Fibroblast of gingiva (primary cell): ENCODE data around the gene USP10.
"Not testable (repeated sequence)": the region's sequence is repeated elsewhere in the genome, so short reads cannot be mapped to it uniquely, and the experiment has no call there.

Experiments used
- DNase-seq: peaks from one replicate; pipeline ENCODE4 v3.0.0-alpha.2; 2011; ENCODE audit warnings: low read depth

USP10 gene

GRCh38 chr16:84673203-84673535, 26.6 kb upstream of the USP10 start:
- DNase-seq: no peak

GRCh38 chr16:84673561-84673960, 26.2 kb upstream of the USP10 start:
- DNase-seq: no peak

DNA sequence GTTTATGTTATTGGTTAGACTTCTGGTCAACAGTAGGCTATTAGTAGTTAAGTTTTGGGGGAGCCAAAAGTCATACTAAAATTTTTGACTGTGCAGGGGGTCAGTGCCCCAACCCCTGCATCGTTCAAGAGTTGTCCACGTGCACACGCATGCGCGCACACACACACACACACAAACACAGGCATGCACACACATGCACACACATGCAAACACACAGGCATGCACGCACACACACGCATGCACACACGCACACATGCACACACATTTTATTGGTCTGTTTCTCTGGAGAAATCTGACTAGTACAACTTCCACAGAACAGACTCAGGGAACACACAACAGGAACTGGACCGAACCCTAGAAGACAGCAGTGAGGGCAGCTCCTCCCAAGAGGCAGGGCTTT, 24.4 kb upstream of the USP10 start:
- no peak for DNase-seq

GRCh38 chr16:84675884-84676283, 23.9 kb upstream of the USP10 start:
- DNase-seq: no peak

GRCh38 chr16:84677017-84677803, 22.6 kb upstream of the USP10 start:
- no peak for DNase-seq

GRCh38 chr16:84677849-84678248, 22.0 kb upstream of the USP10 start:
- no peak for DNase-seq

DNA sequence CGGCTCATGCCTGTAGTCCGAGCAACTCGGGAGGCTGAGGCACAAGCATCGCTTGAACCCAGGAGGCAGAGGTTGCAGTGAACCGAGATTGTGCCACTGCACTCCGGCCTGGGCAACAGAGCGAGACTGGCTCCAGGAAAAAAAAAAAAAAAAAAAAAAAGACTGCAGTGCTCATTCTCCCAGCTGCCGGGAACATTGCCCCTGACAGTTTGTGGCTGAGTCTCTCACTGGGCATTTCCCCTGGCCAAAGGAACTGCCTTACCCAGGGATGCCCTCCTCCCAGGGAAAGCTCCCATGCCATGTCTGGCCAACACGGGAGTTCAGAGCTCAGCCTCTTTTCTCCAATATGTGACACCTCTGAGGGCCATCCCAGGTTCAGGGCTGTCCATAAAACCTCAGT, 21.3 kb upstream of the USP10 start:
- DNase-seq: no peak

DNA sequence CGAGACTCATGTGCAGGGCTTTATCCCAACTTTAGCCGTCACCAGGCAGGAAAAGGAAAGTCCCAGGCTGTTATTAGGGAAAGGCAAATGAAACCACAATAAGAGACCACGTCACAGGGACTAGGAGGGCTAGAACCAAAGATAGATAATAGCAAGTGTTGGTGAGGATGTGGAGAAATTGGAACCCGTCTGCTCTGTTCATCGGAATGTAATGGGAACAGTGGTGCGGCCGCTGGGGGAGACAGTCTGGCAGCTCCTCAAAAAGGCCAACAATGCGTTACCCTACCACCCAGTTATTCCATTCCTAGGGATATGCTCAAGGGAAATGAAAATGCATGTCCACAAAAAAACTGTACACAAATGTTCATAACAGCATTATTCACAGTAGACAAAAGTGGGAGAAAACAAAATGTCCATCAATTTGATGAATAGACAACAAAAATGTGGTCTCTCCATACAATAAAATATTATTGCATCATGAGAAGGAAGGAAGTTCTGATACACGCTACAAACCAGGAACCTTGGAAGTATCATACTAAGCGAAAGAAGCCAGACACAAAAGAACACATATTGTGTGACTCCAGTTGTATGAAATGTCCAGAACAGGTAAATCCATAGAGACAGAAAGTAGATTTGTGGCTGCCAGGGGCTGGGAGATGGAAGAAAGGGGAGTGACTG, 19.5 kb upstream of the USP10 start:
- no peak for DNase-seq

DNA sequence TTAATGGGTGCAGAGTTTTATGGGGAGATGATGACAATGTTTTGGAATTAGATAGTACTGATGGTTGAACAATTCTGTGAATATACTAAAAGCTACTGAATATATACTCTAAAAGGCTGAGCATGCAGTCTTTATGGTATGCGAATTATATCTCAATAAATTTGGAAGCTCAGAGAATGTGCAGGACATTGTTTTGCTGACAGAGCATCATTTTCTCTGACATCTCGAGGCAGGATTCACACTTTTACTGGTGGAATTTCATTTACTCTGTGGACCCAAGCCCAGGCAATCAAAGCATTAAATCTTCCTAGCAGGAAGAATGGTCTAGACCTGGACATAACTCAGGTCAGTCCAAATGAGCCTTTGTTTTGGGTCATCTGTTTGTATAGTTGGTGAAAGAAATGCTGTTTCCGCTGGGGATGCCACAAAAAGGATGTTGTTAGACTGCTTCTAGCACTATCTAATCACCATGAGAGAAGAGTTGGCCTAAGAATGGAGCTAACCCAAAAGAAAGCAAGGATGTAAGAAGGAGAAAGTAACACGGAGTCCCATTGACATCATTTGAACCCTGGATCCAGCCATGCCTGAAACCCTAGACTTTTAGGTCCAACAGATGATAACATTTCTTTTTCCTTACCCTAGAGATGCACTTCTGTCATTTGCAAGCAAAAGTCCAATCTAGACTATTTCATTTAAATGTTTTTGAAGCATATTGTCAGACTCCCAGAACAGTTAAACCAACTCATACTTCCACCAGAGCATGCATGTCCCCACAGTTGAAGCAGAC, 18.8 kb upstream of the USP10 start:
- DNase-seq: no peak

DNA sequence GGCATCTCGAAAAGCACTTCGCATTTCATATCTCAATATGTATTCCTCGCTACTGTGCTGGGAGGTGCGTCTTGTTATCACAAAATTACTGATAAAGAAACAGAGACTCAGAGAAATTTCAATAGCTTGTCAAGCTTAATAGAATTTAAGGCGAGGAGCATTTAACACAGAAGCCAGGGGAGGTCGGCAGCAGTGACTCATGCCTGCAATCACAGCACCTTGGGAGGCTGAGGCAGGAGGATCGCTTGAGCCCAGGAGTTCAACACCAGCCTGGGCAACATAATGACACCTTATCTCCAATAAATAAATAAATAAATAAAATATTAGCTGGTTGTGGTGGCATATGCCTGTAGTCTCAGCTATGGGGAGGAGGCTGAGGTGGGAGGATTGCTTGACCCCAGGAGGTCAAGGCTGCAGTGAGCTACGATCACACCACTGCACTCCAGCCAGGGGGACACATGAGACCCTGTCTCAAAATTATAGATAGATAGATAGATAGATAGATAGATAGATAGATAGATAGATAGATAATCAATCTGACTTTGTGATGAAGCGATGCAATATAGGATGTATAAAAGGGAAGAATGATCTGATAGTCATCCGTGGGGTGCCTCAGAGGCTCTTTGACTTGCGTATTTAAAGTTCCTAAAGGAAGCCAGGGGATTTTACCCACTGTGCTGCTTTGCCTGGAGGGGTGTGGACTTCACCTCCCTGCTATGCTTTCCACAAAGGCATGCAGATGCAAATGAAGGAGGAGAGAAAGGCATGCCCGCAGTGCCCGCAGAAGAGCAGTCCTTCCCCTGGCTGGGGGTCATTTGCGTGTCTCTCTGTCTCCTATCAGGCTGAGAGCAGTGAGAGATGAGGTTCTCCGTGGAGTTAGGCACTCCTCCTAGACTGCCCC, 15.9 kb upstream of the USP10 start:
- no peak for DNase-seq

DNA sequence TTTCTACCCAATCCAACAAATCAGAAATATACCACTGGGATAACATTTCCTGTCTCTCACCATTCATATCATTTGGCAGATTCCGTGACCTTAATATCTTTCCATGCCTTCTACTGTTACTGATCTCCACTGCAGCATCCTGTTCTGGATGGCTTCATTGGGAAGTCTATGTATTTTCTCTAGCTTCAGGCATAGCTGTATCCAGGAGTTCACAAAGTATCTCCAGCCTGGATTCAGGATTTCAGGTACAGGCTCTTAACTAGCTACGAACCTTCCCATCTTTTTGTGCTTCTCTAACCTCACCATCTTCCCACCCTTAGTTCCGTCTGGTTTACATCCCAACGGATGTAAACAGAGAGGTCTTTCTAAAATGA, 15.2 kb upstream of the USP10 start:
- DNase-seq: no peak

GRCh38 chr16:84685210-84685609, 14.6 kb upstream of the USP10 start:
- DNase-seq: no peak

GRCh38 chr16:84686707-84687298, 13.0 kb upstream of the USP10 start:
- no peak for DNase-seq

DNA sequence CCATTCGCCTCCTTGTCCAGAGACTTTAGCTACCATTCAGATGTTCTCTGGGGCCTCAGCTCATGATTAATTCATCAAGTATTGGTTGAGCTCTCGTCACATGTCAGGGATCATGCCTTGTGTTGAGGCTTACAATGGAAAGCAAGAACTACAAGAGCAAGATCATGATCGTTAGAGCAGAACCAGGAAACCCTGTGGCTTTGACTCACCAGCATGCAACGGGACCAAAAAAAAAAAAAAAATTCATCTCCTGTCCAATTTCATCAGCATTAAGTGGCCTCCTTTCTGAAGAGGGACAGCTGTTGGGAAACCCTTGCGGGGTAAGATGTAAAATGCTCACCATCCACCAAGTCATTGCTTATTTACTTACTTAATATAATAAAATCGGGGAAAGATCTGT, 12.1 kb upstream of the USP10 start:
- DNase-seq: peak; percentile 53

DNA sequence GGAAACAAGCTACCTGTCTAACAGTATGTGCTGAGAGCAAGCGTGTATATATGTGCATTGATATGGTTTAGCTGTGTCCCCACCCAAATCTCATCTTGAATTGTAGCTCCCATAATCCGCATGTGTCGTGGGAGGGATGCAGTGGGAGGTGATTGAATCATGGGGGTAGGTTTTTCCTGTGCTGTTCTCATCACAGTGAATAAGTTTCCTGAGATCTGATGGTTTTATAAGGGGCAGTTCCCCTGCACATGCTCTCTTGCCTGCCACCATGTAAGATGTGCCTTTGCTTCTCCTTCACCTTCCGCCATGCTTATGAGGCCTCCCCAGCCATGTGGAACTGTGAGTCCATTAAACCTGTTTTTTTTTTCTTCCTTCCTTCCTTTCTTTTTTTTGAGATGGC, 11.6 kb upstream of the USP10 start:
- DNase-seq: not testable (repeated sequence)

- DNase-seq: peak; percentile 69
Observed at GRCh38 chr16:84689111-84689510, 10.7 kb upstream of the USP10 start.

GRCh38 chr16:84690088-84690819, 9.5 kb upstream of the USP10 start:
- DNase-seq: no peak

- DNase-seq: no peak
Observed at GRCh38 chr16:84692451-84693214, 7.2 kb upstream of the USP10 start.

- DNase-seq: not testable (repeated sequence)
Observed at GRCh38 chr16:84693869-84694268, 5.9 kb upstream of the USP10 start.

GRCh38 chr16:84694980-84695379, 4.8 kb upstream of the USP10 start:
- DNase-seq: no peak
